ENCODE measurements around the gene LBH. TPM values are rescaled to one million over a fixed set of nuclear protein-coding genes. Genes with fewer than 3 reads are reported as not detected.

Gene LBH
- polyA plus RNA-seq (ENCODE audit: insufficient read length): 91.3 TPM
- long read RNA-seq, donor 1, transcript LBH-201 (3 exons, 3,095 nt): major isoform, 80 of 372 reads
- long read RNA-seq, donor 1, partial matches to known transcripts: 285 of 372 reads
- long read RNA-seq, donor 1, other reads (novel, unspliced or antisense): 0 of 372 reads
- long read RNA-seq, donor 2, transcript LBH-201 (3 exons, 3,095 nt): major isoform, 48 of 56 reads
- long read RNA-seq, donor 2, partial matches to known transcripts: 6 of 56 reads
- long read RNA-seq, donor 2, other reads (novel, unspliced or antisense): 0 of 56 reads
- long read RNA-seq, donor 3, transcript LBH-201 (3 exons, 3,095 nt): major isoform, 38 of 39 reads
- long read RNA-seq, donor 3, partial matches to known transcripts: 0 of 39 reads
- long read RNA-seq, donor 3, other reads (novel, unspliced or antisense): 0 of 39 reads
- long read RNA-seq, donor 4, partial matches to known transcripts: 39 of 40 reads
- long read RNA-seq, donor 4, other reads (novel, unspliced or antisense): 0 of 40 reads
- long read RNA-seq, donor 5, transcript LBH-201 (3 exons, 3,095 nt): major isoform, 58 of 61 reads
- long read RNA-seq, donor 5, partial matches to known transcripts: 0 of 61 reads
- long read RNA-seq, donor 5, other reads (novel, unspliced or antisense): 0 of 61 reads
- long read RNA-seq, donor 6, transcript LBH-201 (3 exons, 3,095 nt): major isoform, 68 of 78 reads
- long read RNA-seq, donor 6, partial matches to known transcripts: 10 of 78 reads
- long read RNA-seq, donor 6, other reads (novel, unspliced or antisense): 0 of 78 reads
- long read RNA-seq, donor 7, transcript LBH-201 (3 exons, 3,095 nt): major isoform, 57 of 66 reads
- long read RNA-seq, donor 7, partial matches to known transcripts: 6 of 66 reads
- long read RNA-seq, donor 7, other reads (novel, unspliced or antisense): 0 of 66 reads
- long read RNA-seq, donor 8, transcript LBH-201 (3 exons, 3,095 nt): major isoform, 20 of 21 reads
- long read RNA-seq, donor 8, partial matches to known transcripts: 0 of 21 reads
- long read RNA-seq, donor 8, other reads (novel, unspliced or antisense): 0 of 21 reads

DNA sequence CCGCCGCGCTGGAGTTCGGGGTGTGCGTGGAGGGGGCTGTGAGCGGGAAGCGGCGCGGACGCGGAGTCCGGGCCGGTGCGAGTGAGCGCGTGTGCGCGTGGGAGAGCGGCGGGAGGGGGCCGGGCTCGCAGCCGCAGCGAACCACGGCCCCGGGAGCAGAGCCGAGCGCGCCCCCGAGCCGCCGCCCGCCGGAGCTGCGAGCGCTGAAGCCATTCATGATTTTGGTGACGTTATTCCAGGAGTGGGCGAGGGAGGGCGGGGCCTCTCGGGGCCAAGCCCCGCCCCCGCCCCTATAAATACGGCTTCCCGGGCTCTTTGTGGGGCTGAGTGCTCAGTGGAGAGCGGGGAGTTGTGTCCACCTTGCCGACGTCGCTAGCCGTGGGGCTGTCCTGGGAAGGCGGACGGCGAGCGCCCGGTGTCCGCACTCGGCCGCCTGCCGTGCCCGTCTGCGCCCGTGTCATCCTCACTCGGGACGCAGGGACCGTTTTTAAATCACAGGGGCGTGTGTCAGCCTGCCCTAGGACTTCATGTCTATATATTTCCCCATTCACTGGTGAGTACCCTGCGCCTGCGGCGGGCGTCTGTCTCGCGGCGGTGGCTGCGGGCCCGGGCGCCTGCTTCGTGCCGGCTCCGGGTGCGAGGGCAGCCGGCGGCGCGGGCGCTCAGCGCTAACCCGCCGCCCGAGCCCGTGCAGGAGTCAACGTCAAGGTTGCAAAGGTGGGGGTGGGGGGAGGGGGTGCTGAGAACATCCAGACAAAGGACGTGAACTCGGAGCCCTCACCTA lies at the start of gene LBH:
Gene LBH (plus strand): TSS at position 323 of the 784 bp plus-strand sequence. CDS start 205 bp downstream, at position 528.
- peak; percentile 93 for DNase-seq

DNA sequence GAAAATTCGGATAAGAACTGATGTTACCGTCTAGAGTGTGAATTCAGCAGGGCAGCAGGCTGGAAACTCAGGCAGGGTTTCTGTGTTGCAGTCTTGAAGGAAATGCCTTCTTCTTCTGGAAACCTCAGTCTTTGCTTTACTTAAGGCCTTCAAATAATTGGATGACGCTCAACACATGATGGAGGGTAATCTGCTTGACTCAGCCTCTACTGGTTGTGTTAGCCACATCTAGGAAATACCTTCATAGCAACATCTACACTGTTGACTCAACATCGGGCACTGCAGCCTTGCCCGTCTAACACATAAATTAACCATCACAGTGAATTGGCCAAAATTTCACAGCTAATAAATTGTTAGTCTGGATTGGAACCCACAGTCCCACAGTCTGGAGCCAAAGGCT lies 47.3 kb upstream of the LBH start:
- no peak for DNase-seq

DNA sequence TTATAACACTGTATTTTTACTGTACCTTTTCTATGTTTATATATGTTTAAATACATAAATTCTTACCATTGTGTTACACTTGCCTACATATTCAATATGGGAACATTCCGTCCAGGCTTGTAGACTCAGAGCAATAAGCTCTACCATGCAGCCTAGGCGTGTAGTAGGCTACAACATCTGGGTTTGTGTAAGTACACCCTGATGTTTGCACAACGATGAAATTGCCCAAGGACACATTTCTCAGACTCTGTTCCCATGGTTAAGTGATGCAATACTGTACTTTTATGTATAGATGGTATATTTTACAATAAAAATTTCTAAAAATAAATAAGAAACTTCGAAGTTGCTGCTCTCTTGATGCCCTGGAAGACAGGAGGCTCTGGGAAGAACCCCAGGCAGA lies 46.2 kb upstream of the LBH start:
- no peak for DNase-seq

- DNase-seq: no peak
Measured at GRCh38 chr2:30188292-30188691, 43.0 kb upstream of the LBH start.

GRCh38 chr2:30190637-30191036 lies 40.7 kb upstream of the LBH start:
- DNase-seq: no peak

DNA sequence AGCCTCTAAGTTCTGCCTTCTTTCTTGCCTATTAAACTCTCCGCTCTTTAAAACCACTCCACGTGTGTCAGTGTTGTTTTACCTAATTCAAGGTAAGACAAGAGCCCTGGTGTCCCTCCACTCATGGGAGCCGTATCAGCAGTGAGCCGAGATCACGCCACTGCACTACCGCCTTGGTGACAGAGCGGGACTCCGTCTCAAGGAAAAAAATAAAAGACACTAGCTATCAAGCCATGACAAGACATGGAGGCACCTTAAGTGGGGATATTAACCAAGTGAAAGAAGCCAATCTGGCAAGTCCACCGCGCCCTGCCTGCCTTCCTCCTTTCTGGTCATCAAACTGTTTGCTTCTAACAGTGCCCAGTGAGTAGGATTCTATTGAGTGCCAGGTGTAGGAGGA lies 40.2 kb upstream of the LBH start:
- no peak for DNase-seq

DNA sequence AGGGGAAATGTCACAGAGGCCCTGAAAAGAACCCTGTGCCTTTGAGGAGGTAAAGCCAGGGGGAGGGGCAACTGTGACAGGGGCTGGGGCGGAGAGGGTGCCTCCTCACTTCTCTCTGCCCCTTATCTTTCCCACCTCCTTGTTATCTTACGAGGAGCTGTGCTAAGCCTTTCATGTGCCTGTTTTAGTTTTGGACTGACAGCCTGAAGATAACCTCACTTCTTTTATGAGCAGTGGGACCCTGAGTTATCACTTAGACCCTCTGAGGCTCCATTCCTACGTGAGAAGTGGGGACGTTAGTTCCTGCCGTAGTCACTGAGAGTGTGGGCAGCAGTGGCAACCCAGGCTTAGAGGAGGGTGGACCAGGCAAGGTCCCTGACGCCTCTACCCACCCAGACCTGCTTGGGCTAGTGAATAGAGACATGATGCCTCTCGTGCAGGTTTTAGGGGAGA lies 39.5 kb upstream of the LBH start:
- DNase-seq: no peak

DNA sequence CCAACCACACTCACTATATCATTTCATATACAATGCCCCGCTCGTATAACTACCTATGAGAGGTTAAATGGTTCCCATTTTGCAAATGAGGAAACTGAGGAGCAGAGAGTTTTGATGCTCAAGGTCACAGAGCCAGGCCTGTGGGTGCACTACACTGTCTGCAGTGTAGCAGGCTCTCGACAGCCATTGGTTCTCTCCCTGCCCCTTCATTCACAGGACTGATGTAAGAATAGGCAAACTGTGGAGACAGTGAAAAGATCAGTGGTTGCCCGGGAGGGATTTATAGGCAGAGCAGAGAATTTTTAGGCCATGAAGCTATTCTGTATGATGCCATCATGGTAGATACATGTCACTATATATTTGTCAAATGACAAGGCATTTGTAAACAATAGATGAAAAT lies 39.0 kb upstream of the LBH start:
- no peak for DNase-seq

DNA sequence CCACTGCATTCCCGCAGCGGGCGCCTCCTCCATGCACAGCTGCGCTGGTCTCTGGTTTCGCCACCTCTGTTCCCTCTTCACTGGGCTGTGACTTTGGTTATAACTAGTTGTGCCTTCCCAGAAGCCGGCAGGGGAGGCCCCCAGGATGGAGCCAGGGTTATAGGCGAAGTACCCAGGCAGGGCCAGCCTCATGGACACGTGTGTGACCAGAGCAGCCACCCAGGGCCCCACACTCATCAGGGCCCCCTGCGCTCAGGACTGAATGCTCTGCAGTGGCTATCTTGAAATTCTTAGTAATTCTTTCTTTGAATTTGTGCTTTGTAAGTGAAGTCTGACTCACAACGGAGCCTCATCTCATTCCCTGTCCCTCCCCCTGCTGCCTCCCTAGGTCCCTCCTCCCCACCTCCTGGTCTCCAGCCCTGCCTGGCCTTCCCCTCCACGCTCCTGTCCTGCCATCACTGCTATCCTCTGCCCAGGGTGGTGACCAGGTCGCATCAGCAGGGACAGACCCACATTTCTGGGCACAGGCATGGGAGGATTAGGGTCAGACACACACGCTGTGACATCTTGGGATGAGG lies 38.1 kb upstream of the LBH start:
- no peak for DNase-seq

- no peak for DNase-seq
Measured at GRCh38 chr2:30194421-30194820, 36.9 kb upstream of the LBH start.

DNA sequence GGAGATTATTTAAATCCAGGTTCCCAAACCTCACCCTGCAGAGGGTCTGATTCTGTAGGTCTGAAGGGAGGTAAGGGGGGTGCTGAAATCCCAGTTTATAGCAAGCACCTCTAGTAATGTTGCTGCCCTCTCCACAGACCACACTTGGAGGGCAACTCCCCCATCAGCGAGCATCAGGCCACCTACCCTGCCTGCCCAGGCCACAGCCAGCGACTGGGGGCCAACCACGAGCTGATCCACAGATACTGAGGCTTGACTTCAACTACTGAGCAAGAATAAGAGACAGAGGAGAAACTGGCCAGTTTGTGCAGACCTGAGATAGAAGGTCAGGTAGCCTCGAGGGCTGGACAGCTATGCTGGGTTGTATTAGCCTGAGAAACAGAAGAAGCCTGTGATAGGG lies 36.3 kb upstream of the LBH start:
- DNase-seq: no peak

DNA sequence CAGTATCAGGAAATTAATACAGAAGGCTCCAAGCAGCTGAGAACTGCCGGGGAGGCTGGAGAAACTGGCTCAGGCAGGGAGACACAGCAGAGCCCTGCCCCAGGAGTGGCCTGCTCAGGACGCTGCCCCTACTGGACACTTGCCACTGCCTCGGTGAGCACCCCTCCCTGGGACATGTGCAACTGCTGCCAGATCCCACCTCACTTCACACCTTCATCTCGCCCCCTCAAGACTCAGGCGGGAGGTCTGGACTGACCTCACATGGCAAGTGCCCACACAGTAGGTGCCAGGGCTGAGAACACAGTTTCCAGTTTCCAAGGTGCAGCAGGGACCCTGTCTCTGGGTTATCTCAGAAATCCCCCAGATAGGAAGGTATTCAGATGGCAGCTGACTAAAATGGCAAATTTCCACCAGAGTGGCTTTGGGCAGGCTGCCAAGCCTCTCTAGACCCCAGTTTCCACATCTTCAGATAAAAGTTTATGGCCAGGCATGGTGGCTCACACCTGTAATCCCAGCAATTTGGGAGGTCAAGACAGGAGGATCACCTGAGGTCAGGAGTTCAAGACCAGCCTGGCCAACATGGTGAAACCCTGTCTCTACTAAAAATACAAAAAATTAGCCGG lies 33.7 kb upstream of the LBH start:
- no peak for DNase-seq

DNA sequence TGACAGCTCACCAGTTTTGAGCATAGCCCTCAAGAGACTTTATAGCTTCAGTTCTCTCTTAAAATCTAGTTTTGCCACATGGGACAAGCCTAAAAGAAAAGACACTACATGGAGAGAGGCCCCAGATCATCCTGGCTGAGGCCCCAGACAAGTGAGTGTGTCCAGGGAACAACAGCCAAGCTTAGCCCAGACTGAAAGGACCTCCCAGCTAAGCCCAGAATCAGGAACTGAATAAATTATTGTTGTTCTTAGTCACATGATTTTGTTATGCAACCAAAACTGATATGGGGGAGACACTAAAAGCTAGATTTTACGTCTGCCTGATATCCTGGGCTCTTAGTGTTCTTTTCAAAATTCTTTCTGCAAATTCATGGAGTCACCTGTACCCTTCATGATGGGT lies 29.3 kb upstream of the LBH start:
- no peak for DNase-seq

- no peak for DNase-seq
Measured at GRCh38 chr2:30203156-30203555, 28.2 kb upstream of the LBH start.

DNA sequence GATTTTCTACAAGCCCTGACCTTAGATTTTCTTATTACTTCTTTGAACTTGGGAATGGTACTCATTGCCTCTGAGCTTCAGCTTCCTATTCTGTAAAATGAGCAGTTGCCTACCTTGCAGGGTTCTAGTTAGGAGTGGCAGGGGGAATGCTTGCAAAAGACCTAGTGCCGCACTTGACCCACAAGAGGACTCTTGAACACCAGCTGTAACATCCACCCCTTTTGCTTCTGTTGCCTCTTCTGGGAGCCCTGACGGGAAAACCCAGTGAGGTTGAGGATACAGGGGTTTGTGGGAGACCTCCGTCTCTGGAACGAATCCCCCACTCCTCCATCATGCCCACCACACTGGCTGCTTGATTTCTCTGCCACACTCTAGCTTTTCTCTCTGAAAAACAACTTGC lies 27.1 kb upstream of the LBH start:
- DNase-seq: no peak

DNA sequence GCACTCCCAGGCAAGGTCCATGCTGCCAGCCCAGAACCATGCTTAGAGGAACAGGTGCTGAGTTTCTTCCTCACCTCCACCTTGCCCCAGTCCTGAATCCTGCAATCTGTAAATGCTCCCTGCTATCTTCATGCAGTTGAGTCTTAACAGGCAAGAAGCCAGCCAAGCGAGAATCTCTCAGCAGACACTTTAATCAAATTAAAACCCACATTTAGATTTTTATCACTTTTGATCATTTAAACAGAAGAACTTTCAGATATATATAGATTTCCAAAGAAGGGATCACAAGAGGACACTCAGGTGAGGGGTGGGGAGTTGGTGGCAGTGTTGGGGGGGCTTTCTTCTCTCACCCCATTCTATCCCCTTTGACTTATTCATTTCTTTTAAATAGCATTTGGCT lies 25.9 kb upstream of the LBH start:
- DNase-seq: no peak

DNA sequence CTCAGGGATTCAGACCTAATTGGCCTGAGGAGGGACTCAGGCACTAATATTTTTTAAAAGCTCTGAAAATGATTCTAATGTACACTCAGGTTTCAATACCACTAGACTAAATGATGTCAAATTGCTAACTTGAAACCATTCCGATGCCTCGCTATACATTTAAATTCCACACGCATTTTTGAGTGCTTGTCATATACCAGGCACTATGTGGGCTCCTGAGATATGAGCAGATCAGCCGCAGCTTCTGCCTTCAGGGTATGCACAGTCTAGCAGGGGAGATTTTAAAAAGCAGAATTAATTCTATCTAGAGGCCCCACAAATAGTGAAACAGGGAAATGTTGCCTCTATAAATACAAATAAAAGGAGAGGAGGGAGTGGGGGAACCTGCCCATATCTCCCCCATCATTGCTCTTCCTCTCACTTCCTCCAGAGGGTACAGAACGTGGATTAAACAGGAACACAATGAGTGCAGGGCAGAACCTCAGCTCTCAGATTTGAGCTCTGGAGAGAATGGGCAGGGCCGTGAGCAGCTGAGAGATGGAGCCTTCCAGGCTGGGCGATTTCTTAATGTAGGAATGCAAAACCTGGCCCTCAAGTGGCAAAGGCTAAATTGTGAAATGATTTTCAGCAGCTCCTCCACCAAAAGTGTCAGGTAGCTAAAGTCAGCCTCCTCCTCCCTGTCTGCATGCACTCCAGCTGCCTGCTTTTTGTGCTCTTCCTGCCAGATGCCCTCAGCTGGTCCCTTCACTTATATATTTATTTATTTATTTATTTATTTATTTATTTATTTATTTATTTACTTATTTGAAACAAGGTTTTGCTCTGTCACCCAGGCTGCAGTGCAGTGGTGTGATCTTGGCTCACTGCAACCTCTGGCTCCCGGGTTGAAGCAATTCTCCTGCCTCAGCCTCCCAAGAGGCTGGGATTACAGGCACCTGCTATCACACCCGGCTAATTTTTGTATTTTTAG lies 24.6 kb upstream of the LBH start:
- no peak for DNase-seq

- DNase-seq: no peak
Measured at GRCh38 chr2:30208453-30208852, 22.9 kb upstream of the LBH start.

GRCh38 chr2:30209227-30209626 lies 22.1 kb upstream of the LBH start:
- no peak for DNase-seq

- no peak for DNase-seq
Measured at GRCh38 chr2:30213326-30213725, 18.0 kb upstream of the LBH start.
